GM10248 (cell line): ENCODE data around the gene KLRF1.
A peak's percentile ranks its signal among the peaks of the same experiment; 100 is the strongest.

Experiments used
- CTCF ChIA-PET: fragments of 300-600 bp; sonication (Branson Sonifier 250); formaldehyde crosslinking; extraction: SDS; loops from one replicate; lab custom pipeline; 2021; ENCODE audit warnings: antibody characterized with exemption; lab: Yijun Ruan, JAX
- POLR2A ChIA-PET: fragments of 350-650 bp; sonication (Branson Sonifier 250); formaldehyde crosslinking; extraction: SDS; loops from one replicate; lab custom pipeline; 2020; ENCODE audit warnings: antibody characterized with exemption; lab: Yijun Ruan, JAX
- DNase-seq: peaks from one replicate; pipeline ENCODE4 v3.0.0; 2012; ENCODE audit errors: extremely low spot score
- CTCF ChIP-seq: IDR thresholded peaks from 2 replicates; pipeline ENCODE4 v1.5.1; 2012; ENCODE audit warnings: mild to moderate bottlenecking, low read depth; ENCODE audit errors: extremely low read depth, missing control alignments, control extremely low read depth

Gene KLRF1

GRCh38 chr12:9864913-9865675, 37.8 kb downstream of the KLRF1 start:
- DNase-seq = no peak
- POLR2A ChIA-PET = no interaction called here
- no peak for TF ChIP-seq CTCF
- CTCF ChIA-PET = interaction anchor here (1.5 kb wide), 1 partner anchor 114 kb away, joined by 7 read pairs; no protein-coding TSS in a partner anchor

- POLR2A ChIA-PET = no interaction called here
- no peak for DNase-seq
- CTCF ChIA-PET = interaction anchor here (1.0 to 3.2 kb wide), 6 partner anchors 33 to 118 kb away, joined by 3 to 10 read pairs (median 5); no protein-coding TSS in a partner anchor
- TF ChIP-seq CTCF = no peak
Observed at GRCh38 chr12:9866860-9867269, 39.6 kb downstream of the KLRF1 start.

GRCh38 chr12:9867531-9867930, 40.2 kb downstream of the KLRF1 start:
- DNase-seq = no peak
- CTCF ChIA-PET = interaction anchor here (1.0 to 3.2 kb wide), 6 partner anchors 34 to 118 kb away, joined by 3 to 10 read pairs (median 5); no protein-coding TSS in a partner anchor
- POLR2A ChIA-PET = no interaction called here
- TF ChIP-seq CTCF = no peak

GRCh38 chr12:9868311-9868801, 41.1 kb downstream of the KLRF1 start:
- no peak for DNase-seq
- ChIA-PET CTCF (interaction anchor here (2.1 to 3.2 kb wide), 2 partner anchors 54 to 117 kb away, joined by 5 to 10 read pairs; no protein-coding TSS in a partner anchor), POLR2A (interaction anchor here (0.6 kb wide), 1 partner anchor 38 kb away, joined by 3 read pairs; no protein-coding TSS in a partner anchor)
- no peak for TF ChIP-seq CTCF

- no peak for DNase-seq
- no peak for TF ChIP-seq CTCF
- ChIA-PET CTCF (interaction anchor here (1.0 to 3.2 kb wide), 3 partner anchors 55 to 118 kb away, joined by 3 to 10 read pairs (median 5); no protein-coding TSS in a partner anchor), POLR2A (interaction anchor here (0.6 kb wide), 1 partner anchor 37 kb away, joined by 3 read pairs; no protein-coding TSS in a partner anchor)
Observed at GRCh38 chr12:9868951-9869306, 41.6 kb downstream of the KLRF1 start.

GRCh38 chr12:9869307-9870161, 42.3 kb downstream of the KLRF1 start, which contains the start of gene CLEC2B:
Gene CLEC2B (minus strand): TSS chr12:9869354.
- TF ChIP-seq CTCF = no peak
- CTCF ChIA-PET = interaction anchor here (1.0 to 2.1 kb wide), 2 partner anchors 56 to 118 kb away, joined by 3 to 5 read pairs; no protein-coding TSS in a partner anchor
- POLR2A ChIA-PET = no interaction called here
- DNase-seq = peak; percentile 16
